Nephron (organoid): Measurements from ENCODE around the gene C10orf105.

Experiments
- H3K27ac Mint-ChIP-seq, 3 experiments: 2 replicates each; pipeline ENCODE4 v1.8.0; 2020; ENCODE audit warnings: mixed read lengths in 3 of 3, mild to moderate bottlenecking in 2 of 3, moderate library complexity in 1 of 3
- H3K27me3 Mint-ChIP-seq: 2 replicates; pipeline ENCODE4 v1.8.0; 2021; ENCODE audit warnings: low read depth, mild to moderate bottlenecking, moderate library complexity, mixed read lengths
- H3K36me3 Mint-ChIP-seq: 2 replicates; pipeline ENCODE4 v1.8.0; 2020; ENCODE audit warnings: low read depth, mixed read lengths
- H3K4me1 Mint-ChIP-seq: 2 replicates; pipeline ENCODE4 v1.8.0; 2020; ENCODE audit warnings: mixed read lengths
- H3K4me3 Mint-ChIP-seq, 3 experiments: 2 replicates each; pipeline ENCODE4 v1.8.0; 2020; ENCODE audit warnings: mild to moderate bottlenecking in 3 of 3, mixed read lengths in 3 of 3, moderate library complexity in 2 of 3
- H3K9me3 Mint-ChIP-seq: 2 replicates; pipeline ENCODE4 v1.8.0; 2020; ENCODE audit warnings: mixed read lengths
- TF ChIP-seq, protein P1 (sequence below), 3 experiments: fragments of 200-600 bp; sonication (generic); IDR thresholded peaks; one replicate each; pipeline ENCODE4 v1.5.0; 2021; ENCODE audit warnings: antibody characterized with exemption in 3 of 3; ENCODE audit not compliant: unreplicated experiment in 3 of 3

The C10orf105 gene

DNA sequence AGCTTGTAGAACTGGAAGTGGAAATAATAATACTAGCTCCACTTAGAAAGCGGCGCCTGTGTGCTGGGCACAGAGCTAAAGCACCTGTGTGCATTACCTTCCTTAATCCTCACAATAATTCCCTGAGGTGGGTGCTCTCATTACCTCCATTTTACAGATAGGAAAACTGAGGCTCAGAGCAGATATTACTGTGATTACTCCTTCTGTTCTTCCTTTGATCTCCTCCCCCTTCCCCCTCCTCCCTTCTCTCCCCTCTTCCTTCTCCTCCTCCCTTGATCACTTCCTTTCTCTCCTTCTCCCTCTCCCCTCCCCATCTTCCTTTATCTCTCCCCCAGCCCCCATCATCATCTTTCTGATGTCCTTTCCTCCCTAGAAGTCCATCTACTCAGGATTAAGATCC lies 55.0 kb downstream of the C10orf105 start:
- no peak overlapping the region for H3K27ac Mint-ChIP-seq
- TF ChIP-seq, protein P1, sequence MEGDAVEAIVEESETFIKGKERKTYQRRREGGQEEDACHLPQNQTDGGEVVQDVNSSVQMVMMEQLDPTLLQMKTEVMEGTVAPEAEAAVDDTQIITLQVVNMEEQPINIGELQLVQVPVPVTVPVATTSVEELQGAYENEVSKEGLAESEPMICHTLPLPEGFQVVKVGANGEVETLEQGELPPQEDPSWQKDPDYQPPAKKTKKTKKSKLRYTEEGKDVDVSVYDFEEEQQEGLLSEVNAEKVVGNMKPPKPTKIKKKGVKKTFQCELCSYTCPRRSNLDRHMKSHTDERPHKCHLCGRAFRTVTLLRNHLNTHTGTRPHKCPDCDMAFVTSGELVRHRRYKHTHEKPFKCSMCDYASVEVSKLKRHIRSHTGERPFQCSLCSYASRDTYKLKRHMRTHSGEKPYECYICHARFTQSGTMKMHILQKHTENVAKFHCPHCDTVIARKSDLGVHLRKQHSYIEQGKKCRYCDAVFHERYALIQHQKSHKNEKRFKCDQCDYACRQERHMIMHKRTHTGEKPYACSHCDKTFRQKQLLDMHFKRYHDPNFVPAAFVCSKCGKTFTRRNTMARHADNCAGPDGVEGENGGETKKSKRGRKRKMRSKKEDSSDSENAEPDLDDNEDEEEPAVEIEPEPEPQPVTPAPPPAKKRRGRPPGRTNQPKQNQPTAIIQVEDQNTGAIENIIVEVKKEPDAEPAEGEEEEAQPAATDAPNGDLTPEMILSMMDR (IDR thresholded peaks at IDR 0.05; ENCODE audit: unreplicated experiment in 3 of 3), result no peak
- H3K9me3 Mint-ChIP-seq, result no peaks in the 10 kb centered on the region
- H3K4me3 Mint-ChIP-seq, result no peak overlapping the region
- H3K4me1 Mint-ChIP-seq, result peaks cover 12% of the 10 kb centered on the region
- peaks cover 41% of the 10 kb centered on the region for H3K27me3 Mint-ChIP-seq
- no peaks in the 10 kb centered on the region for H3K36me3 Mint-ChIP-seq

DNA sequence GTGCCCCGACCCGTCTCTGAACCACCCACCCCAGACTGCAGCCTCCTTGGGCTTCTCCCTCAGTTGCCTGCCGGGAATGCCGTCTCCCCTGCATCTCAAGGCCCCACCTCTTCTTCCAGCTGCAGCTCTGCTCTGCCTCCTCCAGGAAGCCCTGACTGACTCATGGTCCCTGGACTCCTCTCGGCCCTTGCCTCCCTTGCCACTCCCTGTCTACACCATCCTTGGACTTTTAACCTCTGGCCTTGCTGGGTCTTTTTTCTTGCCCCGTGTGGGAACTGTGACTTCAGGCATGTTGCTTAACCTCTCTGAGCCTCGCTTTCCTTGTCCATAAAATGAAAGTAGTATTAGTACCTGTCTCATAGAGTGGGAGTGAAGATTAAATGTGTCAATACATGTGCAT lies 56.3 kb downstream of the C10orf105 start:
- Mint-ChIP-seq H3K36me3 (no peaks in the 10 kb centered on the region), H3K4me3 (no peak overlapping the region), H3K27me3 (peaks cover 54% of the 10 kb centered on the region), H3K27ac (no peak overlapping the region), H3K9me3 (no peaks in the 10 kb centered on the region), H3K4me1 (peaks cover 19% of the 10 kb centered on the region)
- TF ChIP-seq, protein P1 (IDR thresholded peaks at IDR 0.05; ENCODE audit: unreplicated experiment in 3 of 3), result no peak

DNA sequence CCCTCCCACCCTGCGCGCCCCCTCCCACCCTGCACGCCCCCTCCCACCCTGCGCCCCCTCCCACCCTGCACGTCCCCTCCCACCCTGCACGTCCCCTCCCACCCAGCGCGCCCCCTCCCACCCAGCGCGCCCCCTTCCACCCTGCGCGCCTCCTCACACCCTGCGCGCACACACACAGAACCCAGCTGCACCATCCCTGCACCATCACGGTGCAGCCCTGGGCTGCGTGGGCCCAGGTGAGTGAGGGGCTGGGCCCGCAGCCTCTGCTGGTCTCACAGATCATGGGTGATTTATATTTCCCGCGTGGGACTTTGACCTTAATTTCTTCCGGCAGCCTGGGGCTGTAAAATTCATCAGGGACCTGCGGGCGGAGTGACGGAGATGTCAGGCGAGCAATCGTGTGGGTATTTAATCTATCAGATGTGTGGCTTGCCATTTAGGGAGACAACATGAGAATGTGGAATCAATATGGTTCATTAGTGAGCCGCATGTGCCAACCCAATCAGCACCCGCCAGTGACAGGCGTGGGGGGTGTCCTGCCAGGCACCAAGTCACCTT lies 57.7 kb downstream of the C10orf105 start:
- TF ChIP-seq, protein P1 (IDR thresholded peaks at IDR 0.05; ENCODE audit: unreplicated experiment in 3 of 3), result no peak
- no peak overlapping the region for H3K4me3 Mint-ChIP-seq
- no peaks in the 10 kb centered on the region for H3K9me3 Mint-ChIP-seq
- H3K4me1 Mint-ChIP-seq, result peaks cover 23% of the 10 kb centered on the region
- peaks cover 56% of the 10 kb centered on the region for H3K27me3 Mint-ChIP-seq
- no peak overlapping the region for H3K27ac Mint-ChIP-seq
- H3K36me3 Mint-ChIP-seq, result no peaks in the 10 kb centered on the region
